ENCODE results near the gene ARL8B.
"Not testable (repeated sequence)": the region's sequence is repeated elsewhere in the genome, so short reads cannot be mapped to it uniquely, and the experiment has no call there.

Gene ARL8B

DNA sequence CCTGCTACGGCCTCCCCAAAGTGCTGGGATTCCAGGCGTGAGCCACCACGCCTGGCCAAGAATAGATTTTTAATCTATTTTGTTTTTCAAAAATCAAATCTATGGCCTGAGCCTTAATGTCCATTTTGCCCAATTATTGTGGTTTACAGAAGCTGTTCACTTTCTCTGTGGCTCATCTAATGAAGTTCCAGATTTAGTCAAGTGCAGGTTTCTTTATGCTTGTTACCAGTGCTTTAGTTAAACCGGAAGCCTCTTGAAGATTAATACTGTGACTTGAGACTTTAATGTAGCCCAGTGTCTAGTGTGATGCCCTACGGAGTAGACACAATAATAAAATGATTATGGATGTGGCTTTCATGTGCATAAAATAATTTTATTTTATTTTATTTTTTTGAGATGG, 48.9 kb downstream of the ARL8B start:
- no peak overlapping the region for H3K27ac Mint-ChIP-seq
- no peaks in the 10 kb centered on the region for H3K27me3 Mint-ChIP-seq
- CTCF ChIA-PET: no interaction called here
- peaks cover 23% of the 10 kb centered on the region for H3K36me3 Mint-ChIP-seq
- DNase-seq: no peak
- no peak overlapping the region for H3K4me3 Mint-ChIP-seq
- no peaks in the 10 kb centered on the region for H3K9me3 Mint-ChIP-seq
- peaks cover 5% of the 10 kb centered on the region for H3K4me1 Mint-ChIP-seq

DNA sequence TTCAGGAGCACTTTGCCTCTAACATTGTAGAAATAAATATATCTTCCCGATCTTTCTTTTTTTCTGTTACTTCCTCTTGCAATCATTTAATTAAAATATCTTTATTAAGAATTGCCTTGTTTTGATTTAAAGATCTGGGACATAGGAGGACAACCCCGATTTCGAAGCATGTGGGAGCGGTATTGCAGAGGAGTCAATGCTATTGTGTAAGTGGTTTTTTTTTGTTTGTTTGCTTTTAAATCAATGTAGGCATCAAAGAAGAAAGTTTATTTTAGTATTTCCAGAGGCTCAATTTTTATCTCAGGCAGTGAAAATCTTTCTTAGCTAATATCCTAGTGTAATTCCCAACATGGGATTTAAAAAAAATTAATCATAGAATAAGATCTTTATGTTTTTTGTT, 49.9 kb downstream of the ARL8B start:
- H3K9me3 Mint-ChIP-seq: no peaks in the 10 kb centered on the region
- DNase-seq: no peak
- peaks cover 5% of the 10 kb centered on the region for H3K4me1 Mint-ChIP-seq
- peaks cover 23% of the 10 kb centered on the region for H3K36me3 Mint-ChIP-seq
- H3K4me3 Mint-ChIP-seq: no peak overlapping the region
- H3K27ac Mint-ChIP-seq: no peak overlapping the region
- H3K27me3 Mint-ChIP-seq: no peaks in the 10 kb centered on the region
- CTCF ChIA-PET: interaction anchor here (0.9 kb wide), 1 partner anchor 36 kb away, joined by 3 read pairs; no protein-coding TSS in a partner anchor

DNA sequence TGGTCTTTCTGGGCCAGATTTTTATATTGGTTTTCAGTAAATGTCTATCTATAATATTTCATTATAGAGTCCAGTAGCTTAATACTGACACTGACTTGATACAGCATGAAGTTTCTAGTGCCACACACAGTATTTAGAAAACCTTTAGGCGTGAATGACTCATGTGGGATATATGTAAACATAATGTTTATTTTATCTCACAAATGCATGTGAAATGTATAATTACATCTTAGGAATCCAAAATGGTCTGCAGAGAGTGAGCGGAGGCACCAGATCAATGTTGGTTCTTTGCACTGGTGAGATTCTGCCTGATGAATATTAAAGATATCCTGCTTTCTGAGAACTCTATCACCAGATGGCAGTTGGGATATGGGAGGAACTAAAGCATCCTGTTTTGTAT, 56.9 kb downstream of the ARL8B start:
- H3K4me3 Mint-ChIP-seq, H3K27ac Mint-ChIP-seq, H3K27me3 Mint-ChIP-seq, CTCF ChIA-PET, DNase-seq, H3K9me3 Mint-ChIP-seq: not testable (repeated sequence)
- peaks cover 41% of the 10 kb centered on the region for H3K36me3 Mint-ChIP-seq
- peaks cover 22% of the 10 kb centered on the region for H3K4me1 Mint-ChIP-seq

DNA sequence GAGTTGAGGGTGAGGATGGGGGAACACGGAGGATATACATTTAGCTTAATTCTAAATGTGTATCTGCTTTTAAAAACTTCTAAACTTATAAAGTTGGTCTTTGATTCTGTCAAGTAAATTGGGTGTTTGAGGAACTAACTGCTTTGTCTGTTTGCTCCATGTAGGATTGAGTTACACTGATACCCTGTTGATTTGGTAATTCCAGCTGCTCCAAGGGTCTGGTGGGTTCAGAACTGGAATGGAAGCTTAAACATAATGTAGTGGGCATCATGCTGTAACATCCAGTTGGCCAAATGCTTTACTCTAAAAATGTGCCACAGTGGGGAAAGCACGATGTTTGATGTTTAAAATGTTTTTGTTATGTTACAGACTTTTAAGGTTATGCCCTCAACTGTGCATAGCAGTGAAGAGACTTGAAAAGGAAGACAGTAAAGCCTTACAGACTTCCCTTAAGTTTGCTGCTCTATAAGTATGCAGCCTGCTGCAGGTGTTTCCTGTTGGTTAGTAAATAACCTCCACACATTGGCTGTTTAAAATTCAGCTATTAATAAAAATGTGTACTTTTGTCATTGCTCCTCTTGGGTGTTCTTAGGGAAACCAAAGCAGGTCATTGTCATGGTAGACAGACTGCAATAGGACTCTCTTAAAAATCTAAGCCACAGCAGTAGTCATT, 59.5 kb downstream of the ARL8B start:
- H3K27me3 Mint-ChIP-seq: no peaks in the 10 kb centered on the region
- H3K4me3 Mint-ChIP-seq: no peak overlapping the region
- H3K4me1 Mint-ChIP-seq: peaks cover 35% of the 10 kb centered on the region
- DNase-seq: no peak
- peak overlapping the region; percentile 65 for H3K27ac Mint-ChIP-seq
- H3K36me3 Mint-ChIP-seq: peaks cover 37% of the 10 kb centered on the region
- CTCF ChIA-PET: no interaction called here
- no peaks in the 10 kb centered on the region for H3K9me3 Mint-ChIP-seq

DNA sequence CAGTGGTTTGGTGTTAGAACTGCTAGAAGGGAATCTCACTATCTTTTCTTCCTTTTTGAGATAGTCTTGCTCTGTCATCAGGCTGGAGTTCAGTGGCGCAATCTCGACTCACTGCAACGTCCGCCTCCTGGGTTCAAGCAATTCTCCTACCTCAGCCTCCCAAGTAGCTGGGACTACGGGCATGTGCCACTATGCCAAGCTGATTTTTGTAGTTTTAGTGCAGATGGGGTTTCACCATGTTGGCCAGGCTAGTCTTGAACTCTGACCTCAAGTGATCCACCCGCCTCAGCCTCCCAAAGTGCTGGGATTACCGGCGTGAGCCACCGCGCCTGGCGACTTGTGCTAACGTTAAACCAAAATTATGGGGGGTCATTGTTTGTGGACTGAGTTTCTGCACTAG, 61.6 kb downstream of the ARL8B start:
- not testable (repeated sequence) for H3K27me3 Mint-ChIP-seq, H3K4me3 Mint-ChIP-seq, H3K27ac Mint-ChIP-seq, DNase-seq, H3K9me3 Mint-ChIP-seq
- peaks cover 38% of the 10 kb centered on the region for H3K4me1 Mint-ChIP-seq
- CTCF ChIA-PET: interaction anchor here (1.2 kb wide), 1 partner anchor 53 kb away, joined by 4 read pairs; no protein-coding TSS in a partner anchor
- peaks cover 34% of the 10 kb centered on the region for H3K36me3 Mint-ChIP-seq

DNA sequence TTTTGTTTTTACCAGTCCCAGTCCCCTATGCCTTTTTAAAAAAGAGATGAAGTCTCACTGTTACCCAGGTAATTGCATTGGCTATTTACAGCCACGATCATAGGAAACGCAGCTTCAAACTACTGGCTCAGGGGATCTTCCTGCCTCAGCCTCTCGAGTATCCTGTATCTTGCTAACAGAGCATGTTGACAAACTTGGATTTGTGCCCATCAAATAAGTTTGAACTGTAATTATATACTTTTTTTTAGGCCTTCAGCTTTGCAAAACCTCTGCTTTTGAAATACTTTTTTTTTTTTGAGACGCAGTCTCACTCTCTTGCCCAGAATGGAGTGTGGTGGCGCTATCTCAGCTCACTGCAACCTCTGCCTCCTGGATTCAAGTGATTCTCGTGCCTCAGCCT, 62.4 kb downstream of the ARL8B start:
- Mint-ChIP-seq H3K9me3 (no peaks in the 10 kb centered on the region), H3K4me3 (no peak overlapping the region), H3K27me3 (no peaks in the 10 kb centered on the region), H3K4me1 (peaks cover 33% of the 10 kb centered on the region), H3K36me3 (peaks cover 34% of the 10 kb centered on the region), H3K27ac (no peak overlapping the region)
- CTCF ChIA-PET: interaction anchor here (1.1 kb wide), 1 partner anchor 11 kb away, joined by 3 read pairs; no protein-coding TSS in a partner anchor
- DNase-seq: no peak

DNA sequence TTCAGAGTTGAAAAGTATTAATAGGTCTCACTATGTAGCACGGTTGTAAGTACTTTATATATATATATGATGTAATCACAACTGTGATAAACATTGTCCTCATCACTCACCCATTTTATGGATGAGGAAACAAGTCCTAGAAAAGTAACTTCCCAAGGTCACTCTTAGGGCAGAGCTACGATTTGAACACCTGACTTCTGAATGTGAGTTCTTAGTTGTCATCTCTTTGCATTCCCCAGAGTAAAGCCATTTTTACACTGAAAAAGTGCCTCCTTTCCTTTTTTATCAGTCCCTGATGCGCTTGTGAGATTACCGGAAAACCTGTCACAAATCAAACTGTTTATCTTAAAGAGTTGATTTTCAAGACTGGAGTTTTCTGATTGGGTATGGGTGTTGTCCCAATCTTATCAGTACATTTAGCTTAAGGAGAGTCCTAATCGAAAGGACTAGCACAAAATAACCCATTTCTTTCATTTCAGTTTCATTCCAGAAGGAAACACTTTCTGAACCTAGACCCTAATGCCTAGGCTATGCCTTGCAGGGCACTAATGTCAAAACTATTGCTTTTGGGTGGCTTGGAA, 63.1 kb downstream of the ARL8B start:
- Mint-ChIP-seq H3K4me3 (no peak overlapping the region), H3K4me1 (peaks cover 35% of the 10 kb centered on the region), H3K27me3 (no peaks in the 10 kb centered on the region), H3K9me3 (no peaks in the 10 kb centered on the region), H3K27ac (no peak overlapping the region), H3K36me3 (peaks cover 37% of the 10 kb centered on the region)
- CTCF ChIA-PET: interaction anchor here (1.0 to 1.5 kb wide), 3 partner anchors 10 to 49 kb away, joined by 3 to 5 read pairs (median 5); no protein-coding TSS in a partner anchor
- DNase-seq: no peak

DNA sequence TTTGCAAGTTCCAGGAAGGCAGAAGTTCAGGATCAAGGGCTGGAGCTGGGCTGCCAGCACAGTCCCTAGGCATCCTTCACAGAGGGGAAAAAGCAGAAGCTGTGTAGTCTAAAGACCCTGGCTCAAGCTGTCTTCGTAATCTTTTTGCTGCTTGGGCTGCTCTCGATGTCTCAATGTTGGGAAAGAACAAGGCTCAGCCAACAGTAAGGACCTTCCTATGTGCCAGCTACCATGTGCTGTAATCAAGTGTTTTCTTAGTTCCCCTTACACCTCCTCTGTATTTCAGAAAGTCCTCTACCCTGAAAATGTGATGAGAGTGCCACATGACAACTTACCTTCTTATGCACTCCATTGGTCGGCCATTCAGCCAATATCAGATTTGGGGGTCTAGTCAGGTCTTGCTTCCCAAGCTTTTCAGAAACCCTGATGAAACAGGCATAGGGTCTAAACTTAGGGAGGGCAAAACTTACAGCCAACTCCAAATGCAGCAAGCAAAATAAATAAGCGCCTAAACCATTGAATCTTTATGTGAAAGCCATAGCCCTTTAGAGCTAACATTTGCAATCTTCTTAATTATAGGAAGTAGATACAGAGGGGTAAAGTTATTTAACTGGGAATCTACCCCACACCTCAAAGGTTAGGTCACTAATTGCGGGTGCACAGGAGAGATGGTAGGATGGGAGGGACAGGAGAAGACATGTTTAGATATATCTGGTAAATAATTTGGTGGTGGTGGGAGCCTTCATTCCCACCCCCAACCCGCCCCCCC, 64.2 kb downstream of the ARL8B start:
- H3K36me3 Mint-ChIP-seq: peaks cover 35% of the 10 kb centered on the region
- peak overlapping the region; percentile 45 for H3K27ac Mint-ChIP-seq
- peaks cover 35% of the 10 kb centered on the region for H3K4me1 Mint-ChIP-seq
- no peaks in the 10 kb centered on the region for H3K9me3 Mint-ChIP-seq
- peak overlapping the region; percentile 93 for H3K4me3 Mint-ChIP-seq
- CTCF ChIA-PET: interaction anchor here (1.0 to 1.5 kb wide), 3 partner anchors 10 to 475 kb away, joined by 4 to 5 read pairs (median 5); no protein-coding TSS in a partner anchor
- H3K27me3 Mint-ChIP-seq: no peaks in the 10 kb centered on the region
- DNase-seq: no peak

DNA sequence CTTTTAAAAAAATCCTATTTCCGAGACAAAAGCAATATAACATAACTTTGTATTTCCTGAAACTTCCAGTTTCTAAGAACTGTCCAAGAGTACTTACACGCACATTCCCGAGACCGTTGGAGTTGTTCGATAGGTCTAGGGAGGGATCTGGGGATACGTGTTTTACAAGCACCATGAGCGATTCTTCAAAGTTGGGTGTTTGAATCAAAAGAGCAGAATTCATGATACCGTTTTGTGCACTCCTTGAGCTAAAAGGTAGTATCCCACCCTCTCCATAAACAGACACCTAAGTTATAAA, 64.7 kb downstream of the ARL8B start:
- Mint-ChIP-seq H3K4me3 (peak overlapping the region; percentile 93), H3K27ac (peak overlapping the region; percentile 89), H3K4me1 (peaks cover 36% of the 10 kb centered on the region), H3K9me3 (no peaks in the 10 kb centered on the region), H3K27me3 (no peaks in the 10 kb centered on the region), H3K36me3 (peaks cover 34% of the 10 kb centered on the region)
- DNase-seq: no peak
- CTCF ChIA-PET: interaction anchor here (1.5 kb wide), 2 partner anchors 50 to 475 kb away, joined by 4 to 5 read pairs; no protein-coding TSS in a partner anchor

DNA sequence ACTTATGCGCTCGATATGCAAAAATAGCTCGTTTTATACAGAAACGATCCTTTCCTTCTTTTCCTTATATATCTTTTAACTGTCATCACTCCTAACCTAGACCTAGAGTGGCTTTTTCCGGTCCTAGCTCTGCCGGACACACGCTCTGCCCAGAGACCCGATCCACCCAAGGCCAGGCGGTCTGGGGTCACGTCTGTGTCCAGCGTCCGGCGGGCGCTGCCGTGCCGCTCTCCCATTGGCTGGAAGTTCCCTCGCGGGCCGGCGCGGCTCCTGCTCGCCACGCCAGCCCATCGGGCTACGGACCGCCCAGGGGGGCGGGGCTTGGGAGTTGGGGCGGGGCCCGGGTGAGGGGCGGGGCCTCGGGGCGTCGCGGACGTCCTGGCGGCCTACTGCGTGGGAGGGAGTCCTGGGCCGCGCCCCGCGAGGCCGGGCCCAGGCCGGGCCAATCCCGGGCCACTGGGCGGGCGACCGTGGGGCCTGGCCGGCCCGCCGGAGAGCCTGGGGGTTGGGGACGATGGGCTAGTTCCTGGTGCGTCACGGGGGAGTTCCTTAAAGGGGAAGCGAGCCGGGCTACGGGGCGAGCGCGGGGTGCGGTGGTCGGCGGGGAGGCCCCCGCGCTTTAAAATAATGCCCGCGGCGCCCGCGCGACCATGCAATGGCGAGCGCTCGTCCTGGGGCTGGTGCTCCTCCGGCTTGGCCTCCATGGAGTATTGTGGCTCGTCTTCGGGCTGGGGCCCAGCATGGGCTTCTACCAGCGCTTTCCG, 65.2 kb downstream of the ARL8B start, which contains the start of gene EDEM1:
Gene EDEM1 (plus strand): TSS at position 552 of the 764 bp plus-strand sequence. CDS start 99 bp downstream, at position 651.
- peak; percentile 95 for DNase-seq
- Mint-ChIP-seq H3K9me3 (no peaks in the 10 kb centered on the region), H3K4me1 (peaks cover 37% of the 10 kb centered on the region), H3K27me3 (no peaks in the 10 kb centered on the region), H3K27ac (peak within 1 kb of the TSS; percentile 95), H3K4me3 (peak within 1 kb of the TSS; percentile 93), H3K36me3 (peaks cover 34% of the 10 kb centered on the region)
- CTCF ChIA-PET: interaction anchor here (1.5 to 2.2 kb wide), 3 partner anchors 11 to 476 kb away, joined by 4 to 17 read pairs (median 4); partner anchors contain the start of gene ARL8B

DNA sequence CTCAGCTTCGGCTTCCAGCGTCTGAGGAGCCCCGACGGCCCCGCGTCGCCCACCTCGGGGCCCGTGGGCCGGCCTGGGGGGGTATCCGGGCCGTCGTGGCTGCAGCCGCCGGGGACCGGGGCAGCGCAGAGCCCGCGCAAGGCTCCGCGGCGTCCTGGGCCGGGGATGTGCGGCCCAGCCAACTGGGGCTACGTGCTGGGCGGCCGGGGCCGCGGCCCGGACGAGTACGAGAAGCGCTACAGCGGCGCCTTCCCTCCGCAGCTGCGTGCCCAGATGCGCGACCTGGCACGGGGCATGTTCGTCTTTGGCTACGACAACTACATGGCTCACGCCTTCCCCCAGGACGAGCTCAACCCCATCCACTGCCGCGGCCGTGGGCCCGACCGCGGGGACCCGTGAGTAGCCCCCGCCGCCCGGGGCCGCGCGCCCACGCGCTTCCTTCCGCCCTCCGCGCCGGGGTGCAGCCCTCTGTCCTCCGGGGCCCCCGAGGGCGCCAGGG, 65.9 kb downstream of the ARL8B start:
- H3K9me3 Mint-ChIP-seq: no peaks in the 10 kb centered on the region
- CTCF ChIA-PET: interaction anchor here (1.6 to 2.2 kb wide), 2 partner anchors 10 to 65 kb away, joined by 4 to 17 read pairs; partner anchors contain the start of gene ARL8B

DNA sequence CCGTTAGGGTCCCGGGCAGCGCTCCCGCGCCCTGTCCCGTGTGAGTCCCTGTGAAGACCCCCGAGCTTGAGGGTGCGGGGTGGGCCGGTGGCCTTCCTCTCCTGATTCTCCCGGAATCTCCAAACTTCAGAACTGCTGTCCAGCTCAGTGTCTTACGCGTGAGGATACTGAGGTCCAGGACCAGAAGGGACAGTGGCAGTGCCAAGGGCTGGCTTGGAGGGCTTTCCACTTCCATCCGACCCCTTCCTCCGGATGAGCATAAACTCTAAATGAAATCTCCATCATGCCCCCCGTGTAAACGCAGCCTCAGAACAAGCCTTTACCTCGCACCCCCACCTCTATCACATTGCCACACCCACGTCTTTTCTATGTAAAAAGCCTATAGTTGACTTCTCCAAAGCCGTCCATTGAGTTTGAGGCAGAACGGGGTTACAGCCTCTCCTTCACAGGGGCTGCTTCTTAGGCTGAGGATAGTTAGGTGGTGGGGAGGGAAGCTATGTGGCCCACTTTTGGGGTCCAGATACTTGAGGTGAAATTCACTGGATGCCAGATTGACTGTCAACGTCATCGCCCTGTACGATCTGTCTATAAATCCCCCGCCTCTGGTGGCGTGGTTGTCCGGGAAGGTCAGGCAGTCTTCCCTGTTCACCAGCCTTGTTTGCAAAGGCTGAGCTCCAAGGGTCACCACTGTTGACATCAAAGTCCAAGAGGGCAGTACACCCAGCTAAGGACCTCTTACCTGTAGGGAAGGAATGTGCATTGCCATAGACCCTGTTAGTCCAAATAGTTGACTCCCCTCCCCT, 66.5 kb downstream of the ARL8B start:
- DNase-seq: peak; percentile 67
- H3K27ac Mint-ChIP-seq: peak overlapping the region; percentile 95
- no peaks in the 10 kb centered on the region for H3K27me3 Mint-ChIP-seq
- peaks cover 48% of the 10 kb centered on the region for H3K4me1 Mint-ChIP-seq
- no peaks in the 10 kb centered on the region for H3K9me3 Mint-ChIP-seq
- CTCF ChIA-PET: interaction anchor here (1.6 to 2.2 kb wide), 2 partner anchors 9 to 66 kb away, joined by 4 to 17 read pairs; partner anchors contain the start of gene ARL8B
- peak overlapping the region; percentile 87 for H3K4me3 Mint-ChIP-seq
- H3K36me3 Mint-ChIP-seq: peaks cover 43% of the 10 kb centered on the region

More for the DNA sequence above, 65.9 kb downstream of the ARL8B start:
- Mint-ChIP-seq H3K27me3 (no peaks in the 10 kb centered on the region), H3K4me1 (peaks cover 43% of the 10 kb centered on the region), H3K27ac (peak overlapping the region; percentile 95), H3K36me3 (peaks cover 39% of the 10 kb centered on the region), H3K4me3 (peak overlapping the region; percentile 93)
- peak; percentile 61 for DNase-seq
